HL-60 (cell line): Measurements from ENCODE around the gene REEP5.

Experiments
- GABPA ChIP-seq: IDR thresholded peaks from 2 replicates; pipeline ENCODE4 v1.6.1; 2012; ENCODE audit warnings: low read depth
- TF ChIP-seq, protein P1 (sequence below): IDR thresholded peaks from one replicate; pipeline ENCODE4 v1.5.1; 2011; ENCODE audit warnings: low read length, control low read depth, inconsistent platforms; ENCODE audit not compliant: insufficient read depth

DNA sequence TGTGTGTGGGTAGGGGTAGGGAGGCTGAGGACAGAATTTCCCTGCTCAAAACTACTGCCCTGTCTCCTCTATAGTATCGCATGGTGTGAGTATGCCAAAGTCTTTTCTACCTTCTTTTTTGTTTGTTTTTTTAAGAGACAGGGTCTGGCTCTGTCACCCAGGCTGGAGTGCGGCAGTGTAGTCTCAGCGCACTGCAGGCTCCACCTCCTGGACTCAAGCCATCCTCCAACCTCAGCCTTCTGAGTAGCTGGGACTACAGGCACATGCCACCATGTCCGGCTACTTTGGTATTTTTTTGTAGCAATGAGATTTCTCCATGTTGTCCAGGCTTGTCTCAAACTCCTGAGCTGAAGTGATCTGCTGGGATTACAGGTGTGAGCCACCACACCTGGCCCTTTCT is 58.5 kb downstream of the REEP5 start:
- TF ChIP-seq, protein P1, sequence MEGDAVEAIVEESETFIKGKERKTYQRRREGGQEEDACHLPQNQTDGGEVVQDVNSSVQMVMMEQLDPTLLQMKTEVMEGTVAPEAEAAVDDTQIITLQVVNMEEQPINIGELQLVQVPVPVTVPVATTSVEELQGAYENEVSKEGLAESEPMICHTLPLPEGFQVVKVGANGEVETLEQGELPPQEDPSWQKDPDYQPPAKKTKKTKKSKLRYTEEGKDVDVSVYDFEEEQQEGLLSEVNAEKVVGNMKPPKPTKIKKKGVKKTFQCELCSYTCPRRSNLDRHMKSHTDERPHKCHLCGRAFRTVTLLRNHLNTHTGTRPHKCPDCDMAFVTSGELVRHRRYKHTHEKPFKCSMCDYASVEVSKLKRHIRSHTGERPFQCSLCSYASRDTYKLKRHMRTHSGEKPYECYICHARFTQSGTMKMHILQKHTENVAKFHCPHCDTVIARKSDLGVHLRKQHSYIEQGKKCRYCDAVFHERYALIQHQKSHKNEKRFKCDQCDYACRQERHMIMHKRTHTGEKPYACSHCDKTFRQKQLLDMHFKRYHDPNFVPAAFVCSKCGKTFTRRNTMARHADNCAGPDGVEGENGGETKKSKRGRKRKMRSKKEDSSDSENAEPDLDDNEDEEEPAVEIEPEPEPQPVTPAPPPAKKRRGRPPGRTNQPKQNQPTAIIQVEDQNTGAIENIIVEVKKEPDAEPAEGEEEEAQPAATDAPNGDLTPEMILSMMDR: no peak
- TF ChIP-seq GABPA: no peak
